ENCODE measurements around the gene RAP2C. TPM values are rescaled to one million over a fixed set of nuclear protein-coding genes. Genes with fewer than 3 reads are reported as not detected.
A peak's percentile ranks its signal among the peaks of the same experiment; 100 is the strongest.

Gene RAP2C
- 67.1 TPM for polyA plus RNA-seq (ENCODE audit: insufficient read length)

- no peak for DNase-seq (ENCODE audit: low read depth)
Measured at GRCh38 chrX:132219343-132219768, at the start of gene RAP2C. Gene RAP2C (minus strand): TSS chrX:132219447. CDS start chrX:132217268, 2,179 bp downstream.

GRCh38 chrX:132267392-132267791, 48.1 kb upstream of the RAP2C start:
- DNase-seq (ENCODE audit: low read depth): no peak

- no peak for DNase-seq (ENCODE audit: low read depth)
Measured at GRCh38 chrX:132266583-132267355, 47.5 kb upstream of the RAP2C start.

GRCh38 chrX:132263127-132263526, 43.9 kb upstream of the RAP2C start:
- no peak for DNase-seq (ENCODE audit: low read depth)

- DNase-seq (ENCODE audit: low read depth): no peak
Measured at GRCh38 chrX:132258509-132258908, 39.3 kb upstream of the RAP2C start.

GRCh38 chrX:132257116-132257515, 37.9 kb upstream of the RAP2C start:
- DNase-seq (ENCODE audit: low read depth): no peak

- DNase-seq (ENCODE audit: low read depth): no peak
Measured at GRCh38 chrX:132236121-132236520, 16.9 kb upstream of the RAP2C start.

GRCh38 chrX:132235488-132235887, 16.2 kb upstream of the RAP2C start:
- DNase-seq (ENCODE audit: low read depth): no peak

GRCh38 chrX:132231587-132231986, 12.3 kb upstream of the RAP2C start:
- no peak for DNase-seq (ENCODE audit: low read depth)

GRCh38 chrX:132227383-132228112, 8.3 kb upstream of the RAP2C start:
- DNase-seq (ENCODE audit: low read depth): no peak

- no peak for DNase-seq (ENCODE audit: low read depth)
Measured at GRCh38 chrX:132226169-132226568, 6.9 kb upstream of the RAP2C start.

- DNase-seq (ENCODE audit: low read depth): peak; percentile 67
Measured at GRCh38 chrX:132218100-132218812, 991 bp downstream of the RAP2C start.

- peak; percentile 60 for DNase-seq (ENCODE audit: low read depth)
Measured at GRCh38 chrX:132217203-132218073, 1.8 kb downstream of the RAP2C start.

GRCh38 chrX:132216806-132217202, 2.4 kb downstream of the RAP2C start:
- no peak for DNase-seq (ENCODE audit: low read depth)

GRCh38 chrX:132216283-132216682, 3.0 kb downstream of the RAP2C start:
- no peak for DNase-seq (ENCODE audit: low read depth)

- DNase-seq (ENCODE audit: low read depth): no peak
Measured at GRCh38 chrX:132214518-132214917, 4.7 kb downstream of the RAP2C start.

GRCh38 chrX:132209527-132209926, 9.7 kb downstream of the RAP2C start:
- DNase-seq (ENCODE audit: low read depth): no peak

- no peak for DNase-seq (ENCODE audit: low read depth)
Measured at GRCh38 chrX:132208422-132208821, 10.8 kb downstream of the RAP2C start.

- DNase-seq (ENCODE audit: low read depth): no peak
Measured at GRCh38 chrX:132207996-132208395, 11.3 kb downstream of the RAP2C start.

- no peak for DNase-seq (ENCODE audit: low read depth)
Measured at GRCh38 chrX:132206259-132206658, 13.0 kb downstream of the RAP2C start.

GRCh38 chrX:132204629-132205028, 14.6 kb downstream of the RAP2C start:
- DNase-seq (ENCODE audit: low read depth): no peak
